Stimulated activated naive CD8-positive, alpha-beta T cell treated with anti-CD3 and anti-CD28 coated beads, Interleukin-15, Interleukin-2, amounts not matched to agents 100 U/mL and 50 U/mL, for 24 hours (primary cell): ENCODE data around the gene PTCSC3.
"Not testable (repeated sequence)": the region's sequence is repeated elsewhere in the genome, so short reads cannot be mapped to it uniquely, and the experiment has no call there.

Source experiments
- ATAC-seq: fragments of 150-1000 bp; cut with Tn5 transposase; one replicate; pipeline ENCODE4 v1.10.0; 2021
- DNase-seq: peaks from one replicate; pipeline ENCODE4 v3.0.0; 2021

Gene PTCSC3

GRCh38 chr14:36173161-36173560, 3.4 kb downstream of the PTCSC3 start:
- DNase-seq (no peak), ATAC-seq (no peak)

GRCh38 chr14:36171607-36172006, 4.9 kb downstream of the PTCSC3 start:
- no peak for ATAC-seq
- no peak for DNase-seq

- DNase-seq (no peak), ATAC-seq (no peak)
Measured at GRCh38 chr14:36167431-36167830, 9.1 kb downstream of the PTCSC3 start.

- no peak for ATAC-seq
Measured at GRCh38 chr14:36163451-36163850, 13.1 kb downstream of the PTCSC3 start.

GRCh38 chr14:36162267-36162666, 14.3 kb downstream of the PTCSC3 start:
- DNase-seq (no peak), ATAC-seq (no peak)

More at GRCh38 chr14:36163451-36163850, 13.1 kb downstream of the PTCSC3 start:
- no peak for DNase-seq

GRCh38 chr14:36161776-36162175, 14.7 kb downstream of the PTCSC3 start:
- DNase-seq = no peak
- no peak for ATAC-seq

- ATAC-seq (no peak), DNase-seq (no peak)
Measured at GRCh38 chr14:36151335-36151734, 25.2 kb downstream of the PTCSC3 start.

- ATAC-seq (no peak), DNase-seq (no peak)
Measured at GRCh38 chr14:36134038-36134437, 42.5 kb downstream of the PTCSC3 start.

GRCh38 chr14:36132826-36133225, 43.7 kb downstream of the PTCSC3 start:
- DNase-seq = no peak
- ATAC-seq = no peak

- DNase-seq = no peak
- ATAC-seq = no peak
Measured at GRCh38 chr14:36130186-36130585, 46.3 kb downstream of the PTCSC3 start.

GRCh38 chr14:36129181-36129580, 47.3 kb downstream of the PTCSC3 start:
- ATAC-seq (no peak), DNase-seq (no peak)

- ATAC-seq = no peak
- no peak for DNase-seq
Measured at GRCh38 chr14:36113341-36113740, 63.2 kb downstream of the PTCSC3 start.

GRCh38 chr14:36111822-36112583, 64.5 kb downstream of the PTCSC3 start:
- ATAC-seq = no peak
- DNase-seq = no peak

GRCh38 chr14:36105401-36105800, 71.1 kb downstream of the PTCSC3 start:
- DNase-seq (no peak), ATAC-seq (no peak)

- ATAC-seq, DNase-seq: not testable (repeated sequence)
Measured at GRCh38 chr14:36104258-36104657, 72.3 kb downstream of the PTCSC3 start.

GRCh38 chr14:36099619-36100018, 76.9 kb downstream of the PTCSC3 start:
- ATAC-seq = no peak
- DNase-seq = no peak

GRCh38 chr14:36097356-36097755, 79.2 kb downstream of the PTCSC3 start:
- DNase-seq = no peak
- no peak for ATAC-seq

GRCh38 chr14:36096090-36096489, 80.4 kb downstream of the PTCSC3 start:
- DNase-seq = no peak
- no peak for ATAC-seq

GRCh38 chr14:36094963-36095362, 81.6 kb downstream of the PTCSC3 start:
- ATAC-seq (no peak), DNase-seq (no peak)

- ATAC-seq (no peak), DNase-seq (no peak)
Measured at GRCh38 chr14:36091096-36091495, 85.4 kb downstream of the PTCSC3 start.

GRCh38 chr14:36087411-36087810, 89.1 kb downstream of the PTCSC3 start:
- ATAC-seq (no peak), DNase-seq (no peak)

GRCh38 chr14:36086629-36087395, 89.7 kb downstream of the PTCSC3 start:
- DNase-seq = no peak
- no peak for ATAC-seq

- ATAC-seq (no peak), DNase-seq (no peak)
Measured at GRCh38 chr14:36085861-36086260, 90.7 kb downstream of the PTCSC3 start.
